Esophagus muscularis mucosa (tissue), 4 donors: Measurements from ENCODE around the gene VKORC1. TPM values are rescaled to one million over a fixed set of nuclear protein-coding genes. Genes with fewer than 3 reads are reported as not detected.

Experiments
- DNase-seq: peaks from one replicate; pipeline ENCODE4 v3.0.0-alpha.2; 2017; ENCODE audit errors: extremely low spot score
- H3K27ac ChIP-seq, 4 donors: fragments of 200-600 bp; sonication (generic); replicated peaks in 1 of 4; 1 replicate in 3 of 4; 2 replicates in 1 of 4; pipeline ENCODE4 v1.5.1; 2016 to 2019; ENCODE audit warnings: mild to moderate bottlenecking in 1 of 4
- H3K27me3 ChIP-seq, 4 donors: fragments of 200-600 bp; sonication (generic); one replicate each; pipeline versions ENCODE4 v1.5.1 to v1.6.0; 2016 to 2019
- H3K36me3 ChIP-seq, 4 donors: fragments of 200-600 bp; sonication (generic); one replicate each; pipeline ENCODE4 v1.5.1; 2016 to 2019
- H3K4me1 ChIP-seq, 4 donors: fragments of 200-600 bp; sonication (generic); one replicate each; pipeline ENCODE4 v1.5.1; 2016 to 2019
- H3K4me3 ChIP-seq, 4 donors: fragments of 200-600 bp; sonication (generic); 1 replicate in 2 of 4; 2 replicates in 2 of 4; pipeline ENCODE4 v1.5.1; 2016 to 2019; ENCODE audit warnings: mild to moderate bottlenecking in 4 of 4, moderate library complexity in 1 of 4
- H3K9me3 ChIP-seq, 4 donors: fragments of 200-600 bp; sonication (generic); 1 replicate in 3 of 4; 2 replicates in 1 of 4; pipeline ENCODE4 v1.5.1; 2016 to 2019
- EP300 ChIP-seq: sonication (generic); formaldehyde crosslinking; IDR thresholded peaks from one replicate; pipeline ENCODE4 v1.6.1; 2017; ENCODE audit warnings: antibody characterized with exemption
- POLR2A ChIP-seq: fragments of 450-650 bp; IDR thresholded peaks from one replicate; pipeline ENCODE4 v1.6.1; 2017; ENCODE audit warnings: antibody characterized with exemption, moderate library complexity, mild to moderate bottlenecking, low read depth
- POLR2AphosphoS5 ChIP-seq, 2 donors: sonication (generic); formaldehyde crosslinking; IDR thresholded peaks; one replicate each; pipeline ENCODE4 v1.6.1; 2017; ENCODE audit warnings: antibody characterized with exemption in 2 of 2
- WGBS: methylation state at CpG from one replicate; pipeline ENCODE4 v1.1.5; 2018; 5-methylcytosine and 5-hydroxymethylcytosine counted together
- intact Hi-C: fragments of 100-400 bp; cut with DNase I; formaldehyde crosslinking; loops from one replicate; pipeline ENCODE4 v1.15.1; 2023
- total RNA-seq, 4 donors: library from RNA; depleted of rRNA; stranded (reverse); fragments of >200 nt; gene quantifications; one replicate each; pipeline versions ENCODE4 v1.1.0 to v1.2.1, GENCODE V29; 2016
- TF ChIP-seq, protein P1 (sequence below), 3 experiments: fragments of 200-600 bp in 2 of 3; fragments of 450-650 bp in 1 of 3; sonication (generic) in 2 of 3; IDR thresholded peaks; one replicate each; pipeline ENCODE4 v1.5.1; 2017 to 2019; ENCODE audit warnings: antibody characterized with exemption in 3 of 3, mild to moderate bottlenecking in 2 of 3, moderate library complexity in 1 of 3

VKORC1 gene
- total RNA-seq, 4 donors from 2014 or later = 81.4 to 122 (median 108) TPM

DNA sequence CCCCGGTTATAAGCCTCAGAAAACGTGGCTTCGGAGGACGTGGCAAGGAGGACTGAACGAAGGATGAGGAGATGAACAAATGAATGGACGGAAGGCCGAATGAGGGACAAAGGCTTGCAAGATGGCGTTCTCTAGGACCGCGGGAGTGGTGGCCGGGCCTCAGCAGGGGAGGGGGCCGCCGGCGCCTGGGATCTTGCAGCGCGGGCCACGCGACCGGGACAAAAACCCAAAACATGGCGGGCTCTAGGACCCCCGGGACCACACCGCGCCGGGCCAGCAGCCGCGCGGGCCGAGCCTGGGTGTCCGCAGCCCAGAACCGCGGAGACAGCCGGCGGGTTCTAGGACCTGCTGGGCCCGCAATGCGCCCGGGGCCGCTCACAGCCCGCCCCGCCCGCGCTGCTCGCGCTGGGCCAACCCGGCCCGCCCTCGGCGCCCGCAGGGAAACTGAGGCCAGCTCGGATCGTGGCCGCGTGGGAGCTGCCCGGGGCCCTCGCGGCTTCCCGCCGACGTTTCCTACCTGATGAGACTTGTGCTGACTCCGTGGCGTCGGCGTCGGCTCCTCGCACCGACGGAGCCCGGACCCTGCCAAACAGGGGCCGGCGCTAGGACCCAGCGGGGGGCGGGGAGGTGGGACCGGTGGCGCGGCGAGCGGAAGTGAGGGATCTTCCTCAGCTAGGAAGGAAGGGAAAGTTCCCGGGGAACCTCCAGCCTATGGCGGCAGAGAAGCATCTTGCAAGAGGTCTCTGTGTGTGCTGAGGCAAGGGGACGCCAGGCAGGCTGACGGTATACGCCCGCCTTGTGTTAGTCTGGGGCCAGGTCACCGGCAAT, 21.2 kb downstream of the VKORC1 start:
- Histone ChIP-seq H3K9me3 (no peaks in the 10 kb centered on the region), H3K27ac (peak overlapping the region; percentile 92 to 99 (median 99)), H3K4me1 (peaks cover 19 to 49% (median 39%) of the 10 kb centered on the region in 4 donors), H3K36me3 (peaks cover 20 to 26% (median 24%) of the 10 kb centered on the region in 4 donors), H3K27me3 (no peaks in the 10 kb centered on the region), H3K4me3 (peak overlapping the region; percentile 81 to 100 (median 98))
- 1% methylated on average over 45 of the region's 83 CpGs for WGBS
- TF ChIP-seq EP300 = no peak
- TF ChIP-seq, protein P1, sequence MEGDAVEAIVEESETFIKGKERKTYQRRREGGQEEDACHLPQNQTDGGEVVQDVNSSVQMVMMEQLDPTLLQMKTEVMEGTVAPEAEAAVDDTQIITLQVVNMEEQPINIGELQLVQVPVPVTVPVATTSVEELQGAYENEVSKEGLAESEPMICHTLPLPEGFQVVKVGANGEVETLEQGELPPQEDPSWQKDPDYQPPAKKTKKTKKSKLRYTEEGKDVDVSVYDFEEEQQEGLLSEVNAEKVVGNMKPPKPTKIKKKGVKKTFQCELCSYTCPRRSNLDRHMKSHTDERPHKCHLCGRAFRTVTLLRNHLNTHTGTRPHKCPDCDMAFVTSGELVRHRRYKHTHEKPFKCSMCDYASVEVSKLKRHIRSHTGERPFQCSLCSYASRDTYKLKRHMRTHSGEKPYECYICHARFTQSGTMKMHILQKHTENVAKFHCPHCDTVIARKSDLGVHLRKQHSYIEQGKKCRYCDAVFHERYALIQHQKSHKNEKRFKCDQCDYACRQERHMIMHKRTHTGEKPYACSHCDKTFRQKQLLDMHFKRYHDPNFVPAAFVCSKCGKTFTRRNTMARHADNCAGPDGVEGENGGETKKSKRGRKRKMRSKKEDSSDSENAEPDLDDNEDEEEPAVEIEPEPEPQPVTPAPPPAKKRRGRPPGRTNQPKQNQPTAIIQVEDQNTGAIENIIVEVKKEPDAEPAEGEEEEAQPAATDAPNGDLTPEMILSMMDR (IDR thresholded peaks at IDR 0.05) = peak in 1 of 3 experiments; percentile 1
- TF ChIP-seq POLR2A = peak; percentile 16
- TF ChIP-seq POLR2AphosphoS5 (IDR thresholded peaks at IDR 0.05) = peak in 1 of 2 donors; percentile 38
- peak; percentile 96 for DNase-seq
- intact Hi-C loops = loop anchor here (10.0 kb wide), 1 partner anchor 371 kb away; the partner anchor contains the start of gene ZNF843

DNA sequence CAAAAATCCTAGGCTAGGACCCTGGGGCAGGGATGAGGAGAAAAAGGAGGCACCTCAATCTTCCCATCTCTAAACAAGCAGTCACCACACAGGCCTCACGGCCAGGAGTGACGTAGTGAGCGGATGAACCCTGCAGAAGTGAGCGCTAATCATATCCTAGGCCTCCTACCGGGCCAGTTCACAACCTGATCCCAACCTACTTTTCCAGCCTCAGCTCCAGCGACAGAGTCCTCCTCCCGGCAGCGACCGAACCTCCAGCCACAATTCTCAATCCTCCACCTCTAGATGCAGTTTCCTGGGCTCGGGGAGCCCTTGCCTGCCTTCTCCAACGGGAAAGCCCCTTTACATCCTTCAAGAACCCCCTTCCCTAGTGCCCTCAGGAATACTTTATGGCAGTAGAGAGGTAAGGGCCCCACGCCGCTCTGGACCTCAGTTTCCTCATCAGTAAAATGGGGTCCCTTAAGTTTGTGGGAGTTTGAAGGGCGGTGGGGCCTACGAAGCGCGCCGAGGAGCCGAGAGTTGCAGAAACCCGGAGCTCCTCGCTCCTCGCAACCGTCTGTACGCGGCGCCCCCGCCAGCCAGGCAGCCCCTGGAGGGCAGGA, 22.0 kb downstream of the VKORC1 start:
- no peak for DNase-seq
- Histone ChIP-seq H3K27me3 (no peaks in the 10 kb centered on the region), H3K9me3 (no peaks in the 10 kb centered on the region), H3K4me1 (peaks cover 19 to 49% (median 39%) of the 10 kb centered on the region in 4 donors), H3K36me3 (peaks cover 13 to 19% (median 17%) of the 10 kb centered on the region in 4 donors), H3K27ac (peak overlapping the region; percentile 92 to 99 (median 99)), H3K4me3 (peak overlapping the region; percentile 81 to 100 (median 98))
- TF ChIP-seq POLR2A (no peak), POLR2AphosphoS5 (IDR thresholded peaks at IDR 0.05) (no peak), EP300 (no peak)
- TF ChIP-seq, protein P1 (IDR thresholded peaks at IDR 0.05) = no peak
- intact Hi-C loops = loop anchor here (10.0 kb wide), 1 partner anchor 372 kb away; the partner anchor contains the start of gene ZNF843
- 2% methylated on average over 26 of the region's 27 CpGs for WGBS

DNA sequence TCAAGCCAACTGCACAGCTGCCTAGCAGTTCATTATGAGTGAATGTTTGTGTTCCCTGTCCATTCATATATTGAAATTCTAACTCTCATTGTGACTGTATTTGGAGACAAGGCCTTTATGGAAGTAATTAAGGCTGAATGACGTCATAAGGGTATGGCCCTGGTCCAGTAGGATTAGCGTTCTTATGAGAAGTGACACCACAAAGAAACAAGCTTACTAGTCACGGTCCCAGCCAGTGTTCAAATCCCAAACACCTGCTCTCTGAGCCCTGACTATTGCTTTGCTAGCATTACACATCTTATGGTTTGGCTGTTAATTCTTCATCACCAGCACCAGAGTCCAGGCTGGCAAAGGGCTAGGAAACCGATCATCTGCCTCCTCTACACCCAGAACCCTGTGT, 22.7 kb downstream of the VKORC1 start:
- Histone ChIP-seq H3K9me3 (no peaks in the 10 kb centered on the region), H3K4me1 (peaks cover 19 to 46% (median 39%) of the 10 kb centered on the region in 4 donors), H3K4me3 (peak overlapping the region in 3 of 4 donors; percentile 97 to 100 (median 100)), H3K27ac (peak overlapping the region; percentile 92 to 99 (median 99)), H3K36me3 (peaks cover 5 to 11% (median 9%) of the 10 kb centered on the region in 4 donors), H3K27me3 (no peaks in the 10 kb centered on the region)
- TF ChIP-seq, protein P1 (IDR thresholded peaks at IDR 0.05) = no peak
- TF ChIP-seq POLR2AphosphoS5 (IDR thresholded peaks at IDR 0.05) (no peak), EP300 (no peak), POLR2A (no peak)
- no peak for DNase-seq
- WGBS = 46% methylated on average over 4 of the region's 4 CpGs
- intact Hi-C loops = loop anchor here (10.0 kb wide), 1 partner anchor 373 kb away; the partner anchor contains the start of gene ZNF843

DNA sequence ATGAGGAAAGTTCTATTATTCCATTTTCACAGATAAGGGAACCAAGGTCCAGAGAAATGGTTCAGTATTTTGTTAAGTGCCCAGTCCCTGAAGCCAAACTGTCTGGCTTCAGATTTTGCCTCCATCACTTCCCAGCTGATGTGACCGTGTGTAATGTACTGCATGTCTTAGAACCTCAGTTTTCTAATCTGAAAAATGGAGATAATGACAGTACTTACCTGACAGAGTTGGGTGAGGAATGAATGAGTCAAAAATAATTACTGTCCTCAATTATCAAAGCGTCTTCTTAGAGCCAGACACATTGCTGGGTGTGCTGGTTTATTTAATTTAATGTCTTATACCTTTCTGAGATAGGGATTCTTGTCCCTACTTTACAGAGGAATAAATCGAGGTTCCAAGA, 27.3 kb downstream of the VKORC1 start:
- Histone ChIP-seq H3K27ac (no peak overlapping the region), H3K4me1 (peaks cover 22 to 34% (median 31%) of the 10 kb centered on the region in 4 donors), H3K27me3 (no peaks in the 10 kb centered on the region), H3K9me3 (no peaks in the 10 kb centered on the region), H3K36me3 (peaks cover 7 to 19% (median 14%) of the 10 kb centered on the region in 4 donors), H3K4me3 (no peak overlapping the region)
- WGBS = 91% methylated on average over 3 of the region's 3 CpGs
- intact Hi-C loops = no loop called here
- DNase-seq = no peak
- TF ChIP-seq, protein P1 (IDR thresholded peaks at IDR 0.05) = no peak
- TF ChIP-seq POLR2AphosphoS5 (IDR thresholded peaks at IDR 0.05) = no peak
- TF ChIP-seq POLR2A = no peak
- no peak for TF ChIP-seq EP300
